Suprapubic skin (tissue), 4 donors: ENCODE data around the gene DISC1.

Experiments used
- CTCF ChIP-seq, 2 donors: fragments of 200-600 bp in 1 of 2; fragments of 450-650 bp in 1 of 2; sonication (generic) in 1 of 2; IDR thresholded peaks; one replicate each; pipeline ENCODE4 v1.5.1; 2016 to 2019; ENCODE audit warnings: antibody characterized with exemption in 2 of 2, mild to moderate bottlenecking in 1 of 2, moderate library complexity in 1 of 2
- POLR2A ChIP-seq, 2 donors: fragments of 450-650 bp; IDR thresholded peaks; one replicate each; pipeline ENCODE4 v1.6.1; 2017; ENCODE audit warnings: antibody characterized with exemption in 2 of 2, mild to moderate bottlenecking in 2 of 2, moderate library complexity in 2 of 2
- POLR2AphosphoS5 ChIP-seq, 3 donors: sonication (generic); formaldehyde crosslinking; IDR thresholded peaks; one replicate each; pipeline ENCODE4 v1.6.1; 2017; ENCODE audit warnings: antibody characterized with exemption in 3 of 3

- TF ChIP-seq CTCF (IDR thresholded peaks at IDR 0.05) (no peak), POLR2A (IDR thresholded peaks at IDR 0.05) (no peak), POLR2AphosphoS5 (IDR thresholded peaks at IDR 0.05) (no peak)
These were observed 173.5 kb downstream of the DISC1 start for GRCh38 chr1:231800108-231800507.
